ENCODE measurements around the gene LMX1B. TPM values are rescaled to one million over a fixed set of nuclear protein-coding genes. Genes with fewer than 3 reads are reported as not detected.
A peak's percentile ranks its signal among the peaks of the same experiment; 100 is the strongest.
"Not testable (repeated sequence)": the region's sequence is repeated elsewhere in the genome, so short reads cannot be mapped to it uniquely, and the experiment has no call there.

Gene LMX1B
- total and polyA plus RNA-seq, 7 donors = 0.12 to 1.4 (median 0.16) TPM; not detected in 2

DNA sequence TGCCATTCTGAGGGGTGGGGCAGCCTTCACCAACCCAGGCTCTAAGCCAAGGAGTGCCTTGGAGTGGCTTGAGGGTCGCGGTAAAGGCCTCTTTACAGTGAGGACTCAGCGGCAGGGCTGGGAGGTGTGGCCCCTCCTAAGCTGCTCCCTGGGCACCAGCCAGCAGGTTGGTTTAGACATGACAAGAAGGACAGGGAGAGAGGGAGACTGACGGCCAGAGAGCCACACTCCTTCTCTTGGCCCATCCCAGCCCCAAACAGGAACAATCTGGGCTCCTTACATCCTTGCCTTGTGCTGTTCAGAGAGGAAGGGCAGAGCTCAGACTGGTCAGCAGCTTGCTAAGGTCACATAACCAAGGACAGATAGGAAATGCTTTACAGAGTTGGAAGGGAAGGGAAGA lies 94.5 kb downstream of the LMX1B start:
- Histone ChIP-seq H3K27me3 (peaks cover 5 to 38% (median 20%) of the 10 kb centered on the region in 3 donors), H3K4me1 (peaks cover 0 to 18% (median 16%) of the 10 kb centered on the region in 4 donors), H3K27ac (no peak overlapping the region), H3K9me3 (no peaks in the 10 kb centered on the region), H3K36me3 (no peaks in the 10 kb centered on the region), H3K4me3 (no peak overlapping the region)
- intact Hi-C loops (cut with DNase I) = no loop called here
- 29 to 66% methylated on average over 4 of the region's 4 CpGs for WGBS, 2 donors
- DNase-seq = peak; percentile 57
- TF ChIP-seq POLR2A (IDR thresholded peaks at IDR 0.05) = no peak

- Histone ChIP-seq H3K4me3 (no peak overlapping the region), H3K36me3 (no peaks in the 10 kb centered on the region), H3K27ac (no peak overlapping the region), H3K9me3 (no peaks in the 10 kb centered on the region), H3K4me1 (peaks cover 0 to 17% (median 15%) of the 10 kb centered on the region in 4 donors), H3K27me3 (peaks cover under 1 to 27% (median 12%) of the 10 kb centered on the region in 3 donors)
- 81 to 93% methylated on average over 3 of the region's 3 CpGs for WGBS, 2 donors
- TF ChIP-seq POLR2A (IDR thresholded peaks at IDR 0.05) = no peak
- TF ChIP-seq CTCF (IDR thresholded peaks at IDR 0.05) = no peak
- no peak for TF ChIP-seq EP300 (IDR thresholded peaks at IDR 0.05)
- TF ChIP-seq POLR2AphosphoS5 (IDR thresholded peaks at IDR 0.05) = no peak
- DNase-seq = peak; percentile 28
- intact Hi-C loops (cut with DNase I) = no loop called here
Observed at GRCh38 chr9:126709241-126709640, 95.5 kb downstream of the LMX1B start.

DNA sequence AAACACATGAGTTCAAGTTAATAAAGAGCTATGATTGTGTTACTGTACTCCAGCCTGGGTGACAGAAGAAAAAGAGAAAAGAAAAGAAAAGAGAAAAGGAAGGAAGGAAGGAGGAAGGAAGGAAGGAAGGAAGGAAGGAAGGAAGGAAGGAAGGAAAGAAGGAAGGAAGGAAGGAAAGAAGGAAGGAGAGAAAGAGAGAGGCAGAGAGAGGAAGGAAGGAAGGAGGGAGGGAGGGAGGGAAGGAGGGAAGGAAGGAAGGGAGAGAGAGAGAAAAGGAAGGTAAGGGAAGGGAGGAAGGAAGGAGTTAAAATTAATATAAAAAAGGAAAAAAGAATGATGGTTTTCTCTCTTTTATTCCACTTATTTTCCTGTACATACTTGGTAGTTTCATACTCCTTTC lies 101.7 kb downstream of the LMX1B start:
- Histone ChIP-seq H3K36me3 (no peaks in the 10 kb centered on the region), H3K27me3 (peaks cover 0 to 4% (median 0%) of the 10 kb centered on the region in 3 donors), H3K9me3 (no peaks in the 10 kb centered on the region), H3K4me1 (no peaks in the 10 kb centered on the region), H3K27ac (no peak overlapping the region), H3K4me3 (no peak overlapping the region)
- no peak for TF ChIP-seq CTCF (IDR thresholded peaks at IDR 0.05)
- TF ChIP-seq POLR2A (IDR thresholded peaks at IDR 0.05) = no peak
- TF ChIP-seq EP300 (IDR thresholded peaks at IDR 0.05) = no peak
- no peak for TF ChIP-seq POLR2AphosphoS5 (IDR thresholded peaks at IDR 0.05)
- DNase-seq = no peak
- intact Hi-C loops (cut with DNase I) = no loop called here

GRCh38 chr9:126717441-126717840 lies 103.7 kb downstream of the LMX1B start:
- H3K27ac ChIP-seq; H3K4me1 ChIP-seq; intact Hi-C loops (cut with DNase I); H3K27me3 ChIP-seq; H3K4me3 ChIP-seq; H3K9me3 ChIP-seq; DNase-seq; H3K36me3 ChIP-seq: not testable (repeated sequence)
- 66 to 88% methylated on average over 5 of the region's 5 CpGs for WGBS, 2 donors

GRCh38 chr9:126719618-126720031 lies 105.9 kb downstream of the LMX1B start:
- peak; percentile 85 for DNase-seq
- Histone ChIP-seq H3K27me3 (peaks cover 0 to 13% (median 12%) of the 10 kb centered on the region in 3 donors), H3K27ac (no peak overlapping the region), H3K9me3 (no peaks in the 10 kb centered on the region), H3K4me3 (no peak overlapping the region), H3K4me1 (peaks cover 0 to 18% (median 17%) of the 10 kb centered on the region in 4 donors), H3K36me3 (no peaks in the 10 kb centered on the region)
- TF ChIP-seq POLR2A (IDR thresholded peaks at IDR 0.05) (no peak), CTCF (IDR thresholded peaks at IDR 0.05) (no peak), EP300 (IDR thresholded peaks at IDR 0.05) (no peak), POLR2AphosphoS5 (IDR thresholded peaks at IDR 0.05) (no peak)
- 9 to 10% methylated on average over 6 of the region's 6 CpGs for WGBS, 2 donors
- intact Hi-C loops (cut with DNase I) = no loop called here

- Histone ChIP-seq H3K27ac (no peak overlapping the region), H3K27me3 (peaks cover 0 to 13% (median 12%) of the 10 kb centered on the region in 3 donors)
- 64 to 66% methylated on average over 5 of the region's 5 CpGs for WGBS, 2 donors
Observed at GRCh38 chr9:126720036-126720435, 106.3 kb downstream of the LMX1B start.

More at GRCh38 chr9:126720036-126720435, 106.3 kb downstream of the LMX1B start:
- no peak for DNase-seq
- no peaks in the 10 kb centered on the region for H3K9me3 ChIP-seq
- H3K4me1 ChIP-seq = peaks cover 0 to 18% (median 17%) of the 10 kb centered on the region in 4 donors
- H3K36me3 ChIP-seq = no peaks in the 10 kb centered on the region
- no peak overlapping the region for H3K4me3 ChIP-seq
- intact Hi-C loops (cut with DNase I) = no loop called here
- TF ChIP-seq POLR2AphosphoS5 (IDR thresholded peaks at IDR 0.05) = no peak
- no peak for TF ChIP-seq CTCF (IDR thresholded peaks at IDR 0.05)
- TF ChIP-seq EP300 (IDR thresholded peaks at IDR 0.05) = no peak
- no peak for TF ChIP-seq POLR2A (IDR thresholded peaks at IDR 0.05)

Measured in sigmoid colon (tissue), 7 donors.